NOMO-1 (cell line): ENCODE measurements around the gene GRK4.
"Not testable (repeated sequence)": the region's sequence is repeated elsewhere in the genome, so short reads cannot be mapped to it uniquely, and the experiment has no call there.

Experiments
- DNase-seq, 2 experiments: peaks; one replicate each; lab custom pipeline; 2025; ENCODE audit not compliant: unreplicated experiment in 2 of 2; lab: John Stamatoyannopoulos, UW

GRK4 gene

DNA sequence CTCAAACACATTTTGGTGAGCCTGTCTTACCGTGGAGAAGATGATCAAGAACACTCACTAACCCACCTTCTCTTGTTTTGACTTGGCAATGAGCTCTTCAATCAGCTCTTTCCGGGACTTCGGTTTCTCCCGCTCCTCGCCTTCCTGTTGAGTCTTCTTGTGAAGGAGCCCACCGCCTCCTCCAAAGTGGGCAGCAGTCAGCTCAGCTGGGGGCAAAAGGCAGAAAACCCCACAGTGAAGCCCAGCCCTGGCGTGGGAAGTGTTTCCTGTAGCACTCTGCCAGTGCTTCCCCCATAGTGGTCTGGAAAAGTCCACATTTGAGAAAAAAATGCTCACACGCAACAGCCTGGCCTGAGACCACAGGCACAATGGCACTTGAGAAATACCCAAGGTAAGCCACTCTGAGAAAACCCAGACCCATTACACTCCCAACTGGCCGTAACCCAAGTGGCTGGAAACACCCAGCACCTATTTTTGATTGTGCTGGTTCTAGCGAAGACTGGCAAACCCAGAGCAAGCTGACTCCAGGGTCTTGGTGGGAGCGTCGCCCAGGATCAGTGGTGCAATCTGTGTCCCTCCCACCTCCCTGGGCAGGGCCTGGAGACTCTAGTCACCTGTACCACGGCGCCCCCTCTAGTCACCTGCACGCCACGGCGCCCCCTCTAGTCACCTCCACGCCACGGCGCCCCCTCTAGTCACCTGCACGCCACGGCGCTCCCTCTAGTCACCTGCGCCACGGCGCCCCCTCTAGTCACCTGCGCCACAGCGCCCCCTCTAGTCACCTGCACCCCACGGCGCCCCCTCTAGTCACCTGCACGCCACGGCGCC, 8.8 kb upstream of the GRK4 start:
- DNase-seq, result no peak

DNA sequence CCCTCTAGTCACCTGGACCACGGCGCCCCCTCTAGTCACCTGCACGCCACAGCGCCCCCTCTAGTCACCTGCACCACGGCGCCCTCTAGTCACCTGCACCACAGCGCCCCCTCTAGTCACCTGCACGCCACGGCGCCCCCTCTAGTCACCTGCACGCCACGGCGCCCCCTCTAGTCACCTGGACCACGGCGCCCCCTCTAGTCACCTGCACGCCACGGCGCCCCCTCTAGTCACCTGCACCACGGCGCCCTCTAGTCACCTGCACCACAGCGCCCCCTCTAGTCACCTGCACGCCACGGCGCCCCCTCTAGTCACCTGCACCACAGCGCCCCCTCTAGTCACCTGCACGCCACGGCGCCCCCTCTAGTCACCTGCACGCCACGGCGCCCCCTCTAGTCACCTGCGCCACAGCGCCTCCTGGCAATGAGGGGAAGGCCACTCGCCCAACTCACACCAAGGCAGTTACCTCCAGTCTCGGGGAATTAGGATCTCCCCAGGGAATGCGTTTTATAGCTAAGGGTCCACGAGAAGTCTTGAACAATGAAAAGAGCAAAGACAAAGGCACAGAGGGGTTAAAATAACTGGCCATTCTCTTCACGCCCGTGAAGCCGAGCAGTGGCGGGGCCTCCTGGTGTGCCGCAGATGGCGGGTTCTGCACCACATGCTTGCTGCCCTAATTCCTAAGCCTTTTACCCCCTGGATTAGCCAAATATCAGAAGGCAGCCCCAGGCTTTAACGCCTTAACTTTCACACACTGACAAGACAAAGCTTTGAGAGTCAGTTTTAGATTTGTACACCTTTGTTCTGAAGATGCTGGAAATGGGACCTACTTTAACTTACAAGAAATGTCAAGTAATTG, 8.0 kb upstream of the GRK4 start:
- not testable (repeated sequence) for DNase-seq

GRCh38 chr4:2958446-2958845, 4.9 kb upstream of the GRK4 start:
- DNase-seq, result no peak

DNA sequence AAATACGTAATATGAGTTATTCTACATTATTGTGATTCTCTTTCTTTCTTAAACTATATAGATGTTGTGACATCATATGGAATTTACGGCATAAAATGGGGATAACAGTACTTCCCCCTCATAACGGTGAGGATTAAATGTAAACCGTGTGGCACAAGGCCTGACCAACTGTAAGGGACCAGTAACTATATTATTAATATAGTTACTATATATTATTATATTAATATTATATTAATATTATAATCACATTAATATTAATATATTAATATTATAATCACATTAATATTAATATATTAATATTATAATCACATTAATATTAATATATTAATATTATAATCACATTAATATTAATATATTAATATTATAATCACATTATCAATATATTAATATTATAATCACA, 2.9 kb upstream of the GRK4 start:
- not testable (repeated sequence) for DNase-seq

DNA sequence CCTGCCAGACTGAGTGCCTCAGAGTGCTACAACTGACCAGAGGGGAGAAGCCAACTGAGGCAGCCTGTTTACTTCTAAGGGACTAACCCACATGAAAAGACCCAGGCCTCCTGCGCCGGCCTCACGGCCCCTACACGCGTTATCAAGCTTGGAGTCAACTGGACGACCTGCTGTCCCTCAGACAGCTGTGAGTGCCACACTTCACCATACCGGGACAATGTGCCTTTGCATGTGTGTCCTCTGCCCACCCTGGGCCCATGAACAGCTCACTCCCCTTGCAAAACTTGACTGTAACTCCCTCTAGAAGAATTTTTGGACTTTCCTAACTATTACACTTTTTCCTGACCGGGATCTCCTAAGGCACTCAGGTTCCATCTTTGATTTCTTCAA, 2.0 kb upstream of the GRK4 start:
- peak; percentile 33 to 47 for DNase-seq

- peak in 1 of 2 experiments; percentile 52 for DNase-seq
Observed at GRCh38 chr4:2961811-2962441, 1.4 kb upstream of the GRK4 start.

GRCh38 chr4:2962614-2963174, 677 bp upstream of the GRK4 start:
- DNase-seq, result peak; percentile 30 to 37

GRCh38 chr4:2963966-2964471, 648 bp downstream of the GRK4 start:
- no peak for DNase-seq

DNA sequence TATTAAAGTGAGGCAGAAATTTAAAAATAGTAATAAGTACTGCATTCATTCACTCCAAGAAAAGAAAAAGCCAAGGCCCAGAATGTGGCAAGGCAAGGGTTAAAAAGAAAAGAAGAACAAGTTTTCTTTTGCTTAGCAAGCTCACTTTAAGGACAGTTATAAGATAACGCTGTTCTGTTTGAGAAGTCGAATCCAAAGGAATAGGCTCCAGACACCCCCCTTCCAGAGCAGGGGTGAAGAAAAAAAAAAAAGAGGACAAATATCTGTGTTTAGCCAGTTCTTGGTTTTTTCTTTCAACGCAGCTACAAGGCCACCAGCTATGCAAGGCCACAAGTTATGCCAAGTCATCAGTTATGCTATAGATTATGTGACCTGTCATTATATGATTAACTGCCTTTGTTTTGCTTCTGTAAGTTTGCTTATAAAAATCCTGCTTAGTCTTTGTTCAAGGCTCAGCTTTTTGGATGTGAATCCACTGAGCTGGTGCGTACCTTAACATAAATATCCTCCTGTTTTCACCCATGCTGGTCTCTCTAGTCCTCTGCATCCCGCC, 1.4 kb downstream of the GRK4 start:
- no peak for DNase-seq

DNA sequence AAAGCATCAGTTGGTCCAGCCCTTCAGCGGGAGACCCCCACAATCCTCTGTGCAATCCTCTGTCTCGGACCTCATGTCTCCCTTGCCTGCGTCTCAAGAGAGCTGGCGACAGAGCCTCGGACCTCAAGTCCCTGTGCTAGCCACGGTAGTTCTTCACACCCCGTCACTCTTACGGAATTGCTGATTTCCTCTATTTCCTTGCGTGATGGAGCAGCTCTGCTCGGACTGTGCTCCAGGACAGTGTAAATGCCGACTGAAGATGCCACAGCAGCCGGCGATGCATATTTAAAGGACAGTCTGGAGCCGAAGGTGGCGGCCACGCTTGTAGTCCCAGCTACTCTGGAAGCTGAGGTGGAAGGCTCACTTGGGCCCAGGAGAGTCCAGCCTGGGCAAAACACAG, 1.9 kb downstream of the GRK4 start:
- DNase-seq, result no peak

- no peak for DNase-seq
Observed at GRCh38 chr4:2968381-2968780, 5.0 kb downstream of the GRK4 start.

GRCh38 chr4:2971275-2971674, 7.9 kb downstream of the GRK4 start:
- DNase-seq, result no peak

GRCh38 chr4:2977211-2978088, 14.1 kb downstream of the GRK4 start:
- DNase-seq, result no peak

DNA sequence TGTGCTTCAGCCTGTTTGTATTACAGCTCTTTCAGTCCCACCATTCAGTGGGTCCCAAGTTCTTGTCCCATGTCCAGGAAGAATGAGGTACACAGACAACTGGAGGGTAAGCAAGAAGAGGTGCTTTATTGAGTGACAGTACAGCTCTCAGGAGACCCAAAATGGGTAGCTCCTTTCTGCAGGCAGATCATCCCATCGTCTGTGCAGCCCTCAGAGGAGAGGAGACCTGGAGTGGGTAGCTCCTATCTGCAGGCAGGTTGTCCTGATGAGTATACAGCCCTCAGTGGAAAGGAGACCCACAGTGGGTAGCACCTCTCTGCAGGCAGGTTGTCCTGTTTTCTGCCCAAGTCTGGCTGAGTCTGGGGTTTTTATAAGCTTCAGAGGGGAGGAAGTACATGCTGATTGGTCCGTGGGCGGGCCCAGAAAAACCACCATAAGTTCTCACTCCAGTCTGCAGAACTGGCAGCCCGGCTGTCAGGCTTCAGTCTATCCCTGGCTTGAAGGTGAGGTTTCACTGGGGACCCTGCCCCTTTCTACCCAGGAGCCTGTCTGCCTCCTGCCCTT, 18.0 kb downstream of the GRK4 start:
- DNase-seq, result no peak

DNA sequence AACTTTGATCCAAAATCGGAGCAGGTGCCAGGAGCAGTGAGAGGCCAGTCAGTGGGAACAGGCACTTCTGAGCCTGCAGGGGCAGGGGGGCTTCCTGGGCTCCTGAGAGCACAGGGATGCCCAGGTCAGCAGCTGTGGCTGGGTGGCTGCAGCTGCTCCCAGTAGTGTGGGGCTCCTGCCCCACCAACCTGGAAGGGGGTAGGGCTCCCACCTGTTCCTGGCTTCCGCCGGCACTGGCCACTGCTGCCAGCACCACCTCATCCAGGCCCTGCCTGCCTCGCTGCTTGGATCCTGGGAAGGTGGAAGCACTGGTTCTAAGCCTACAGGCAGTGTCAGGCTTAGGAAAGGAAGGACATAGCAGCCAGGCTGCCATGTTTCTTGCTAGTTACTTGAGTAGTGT, 18.6 kb downstream of the GRK4 start:
- DNase-seq, result no peak

GRCh38 chr4:2983715-2984114, 20.3 kb downstream of the GRK4 start:
- DNase-seq, result not testable (repeated sequence)

DNA sequence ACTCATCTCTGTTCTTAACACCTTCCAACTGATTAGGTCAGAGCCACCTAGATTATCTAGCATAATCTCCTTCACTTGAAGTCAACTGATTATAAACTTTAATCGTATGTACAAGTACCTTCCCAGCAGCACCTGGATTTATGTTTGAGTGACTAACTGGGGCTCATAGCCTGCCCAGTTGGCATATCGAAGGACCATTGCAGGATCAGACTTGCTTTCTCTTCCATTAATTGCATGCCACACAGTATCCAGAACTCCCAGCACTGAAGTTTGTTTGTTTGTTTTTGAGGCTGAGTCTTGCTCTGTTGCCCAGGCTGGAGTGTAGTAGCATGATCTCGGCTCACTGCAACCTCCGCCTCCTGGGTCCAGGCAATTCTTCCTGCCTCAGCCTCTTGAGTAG, 27.9 kb downstream of the GRK4 start:
- DNase-seq, result no peak

DNA sequence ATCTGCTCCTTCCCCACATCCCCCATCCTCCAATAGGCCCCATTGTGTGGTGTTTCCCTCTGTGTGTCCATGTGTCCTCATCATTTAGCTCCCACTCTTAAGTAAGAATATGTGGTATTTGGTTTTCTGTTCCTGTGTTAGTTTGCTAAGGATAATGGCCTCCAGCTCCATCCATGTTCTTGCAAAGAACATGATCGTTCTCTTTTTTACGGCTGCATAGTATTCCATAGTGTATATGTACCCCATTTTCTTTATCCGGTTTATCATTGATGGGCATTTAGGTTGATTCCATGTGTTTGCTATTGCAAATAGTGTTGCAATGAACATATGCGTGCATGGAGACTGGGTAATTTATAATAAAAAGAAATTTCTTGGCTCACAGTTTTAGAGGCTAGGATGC, 31.5 kb downstream of the GRK4 start:
- no peak for DNase-seq

GRCh38 chr4:2995546-2996265, 32.3 kb downstream of the GRK4 start:
- no peak for DNase-seq
